ENCODE data around the gene GNB4. TPM values are rescaled to one million over a fixed set of nuclear protein-coding genes. Genes with fewer than 3 reads are reported as not detected.

Gene GNB4
- total RNA-seq, 1 donor from 2014 or later: 85.7 TPM

DNA sequence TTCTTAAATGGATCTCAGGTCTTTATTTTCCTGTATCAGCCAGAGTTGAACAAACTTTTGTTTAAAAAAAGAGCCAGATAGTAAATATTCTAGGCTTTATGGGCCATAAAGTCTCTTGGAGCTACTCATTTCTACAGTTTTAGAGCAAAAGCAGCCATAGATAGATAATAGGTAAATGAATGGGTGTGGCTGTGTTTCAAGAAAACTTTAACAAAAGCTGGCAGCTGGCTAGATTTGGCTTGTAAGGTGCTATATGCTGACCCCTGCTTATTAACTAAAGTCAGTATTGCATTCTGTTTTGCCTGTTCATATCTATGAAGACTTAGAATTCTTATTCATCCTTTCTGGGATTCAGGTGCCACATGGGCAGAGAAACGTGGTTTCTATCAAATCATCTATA lies 74.8 kb downstream of the GNB4 start:
- FAIRE-seq: no peak
- Mint-ChIP-seq H3K27me3 (ENCODE audit: low read depth, unreplicated experiment) (no peaks in the 10 kb centered on the region), H3K4me3 (ENCODE audit: unreplicated experiment) (no peak overlapping the region), H3K36me3 (ENCODE audit: low read depth, unreplicated experiment) (peaks cover 12% of the 10 kb centered on the region), H3K9me3 (ENCODE audit: unreplicated experiment) (no peaks in the 10 kb centered on the region), H3K4me1 (ENCODE audit: low read depth, unreplicated experiment) (no peaks in the 10 kb centered on the region), H3K27ac (ENCODE audit: unreplicated experiment) (no peak overlapping the region)
- H2AFZ ChIP-seq (ENCODE audit: low read depth, low read length): no peak overlapping the region
- TF ChIP-seq, protein P1, sequence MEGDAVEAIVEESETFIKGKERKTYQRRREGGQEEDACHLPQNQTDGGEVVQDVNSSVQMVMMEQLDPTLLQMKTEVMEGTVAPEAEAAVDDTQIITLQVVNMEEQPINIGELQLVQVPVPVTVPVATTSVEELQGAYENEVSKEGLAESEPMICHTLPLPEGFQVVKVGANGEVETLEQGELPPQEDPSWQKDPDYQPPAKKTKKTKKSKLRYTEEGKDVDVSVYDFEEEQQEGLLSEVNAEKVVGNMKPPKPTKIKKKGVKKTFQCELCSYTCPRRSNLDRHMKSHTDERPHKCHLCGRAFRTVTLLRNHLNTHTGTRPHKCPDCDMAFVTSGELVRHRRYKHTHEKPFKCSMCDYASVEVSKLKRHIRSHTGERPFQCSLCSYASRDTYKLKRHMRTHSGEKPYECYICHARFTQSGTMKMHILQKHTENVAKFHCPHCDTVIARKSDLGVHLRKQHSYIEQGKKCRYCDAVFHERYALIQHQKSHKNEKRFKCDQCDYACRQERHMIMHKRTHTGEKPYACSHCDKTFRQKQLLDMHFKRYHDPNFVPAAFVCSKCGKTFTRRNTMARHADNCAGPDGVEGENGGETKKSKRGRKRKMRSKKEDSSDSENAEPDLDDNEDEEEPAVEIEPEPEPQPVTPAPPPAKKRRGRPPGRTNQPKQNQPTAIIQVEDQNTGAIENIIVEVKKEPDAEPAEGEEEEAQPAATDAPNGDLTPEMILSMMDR (IDR thresholded peaks at IDR 0.05; ENCODE audit: insufficient read depth, low read depth, low read length): no peak
- TF ChIP-seq EZH2 (IDR thresholded peaks at IDR 0.05; ENCODE audit: insufficient read depth, low read length): no peak
- H3K36me3 ChIP-seq (ENCODE audit: insufficient read depth, low read length): peaks cover 33% of the 10 kb centered on the region
- no peaks in the 10 kb centered on the region for H3K27me3 ChIP-seq (ENCODE audit: insufficient read depth, low read length)
- H3K4me1 ChIP-seq (ENCODE audit: insufficient read depth, low read length): no peaks in the 10 kb centered on the region
- no peak overlapping the region for H3K27ac ChIP-seq (ENCODE audit: low read depth, low read length)
- DNase-seq (ENCODE audit: low read depth): no peak
- no peak overlapping the region for H3K9ac ChIP-seq (ENCODE audit: low read length)
- H3K4me3 ChIP-seq (ENCODE audit: insufficient read depth, low read depth, low read length): no peak overlapping the region
- H4K20me1 ChIP-seq (ENCODE audit: insufficient read depth, low read length): no peaks in the 10 kb centered on the region
- H3K4me2 ChIP-seq (ENCODE audit: low read length): no peak overlapping the region
- no peaks in the 10 kb centered on the region for H3K79me2 ChIP-seq (ENCODE audit: insufficient read depth, low read length)
- no peaks in the 10 kb centered on the region for H3K9me3 ChIP-seq (ENCODE audit: insufficient read depth, low read depth, low read length)

DNA sequence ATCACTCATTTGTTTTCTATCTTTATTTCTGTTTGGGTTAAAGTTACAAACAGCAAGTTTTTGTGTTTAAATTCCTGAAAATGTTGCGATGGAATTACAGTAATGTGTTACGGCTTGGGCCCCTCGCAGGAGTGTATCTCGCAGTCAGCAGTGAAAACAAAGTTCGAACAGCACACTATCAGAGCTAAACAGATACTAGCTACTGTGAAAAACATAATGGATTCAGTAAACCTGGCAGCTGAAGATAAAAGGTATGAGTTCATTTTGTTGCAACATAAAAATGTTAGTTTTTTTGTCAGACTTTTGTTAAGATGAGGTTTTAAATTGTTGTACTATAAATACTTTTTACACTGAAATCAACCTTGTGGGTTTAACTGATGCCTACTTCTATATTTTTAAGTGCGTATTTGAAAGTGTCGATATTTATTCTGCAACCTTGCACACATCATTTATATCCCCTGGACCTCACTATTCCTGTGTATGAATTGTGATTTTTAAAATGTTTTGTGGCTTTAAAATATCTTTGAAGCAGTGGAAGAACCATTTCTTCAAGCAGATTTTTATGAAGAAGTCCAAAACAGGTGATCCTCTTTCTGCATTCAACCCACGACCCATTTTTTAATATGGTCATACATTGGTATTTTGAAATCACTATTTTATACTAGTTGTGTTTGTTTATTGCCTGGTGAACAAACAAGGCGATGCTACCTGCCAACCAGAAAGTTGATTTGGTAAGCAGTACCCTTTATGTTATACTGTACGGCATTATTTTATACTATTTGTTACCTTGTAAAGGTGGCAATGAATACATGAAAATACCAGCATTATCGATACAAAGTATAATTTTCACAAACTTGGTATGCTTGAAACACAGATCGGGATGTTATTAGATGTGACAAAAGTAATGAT lies 75.9 kb downstream of the GNB4 start:
- Mint-ChIP-seq H3K36me3 (ENCODE audit: low read depth, unreplicated experiment) (peaks cover 12% of the 10 kb centered on the region), H3K4me1 (ENCODE audit: low read depth, unreplicated experiment) (no peaks in the 10 kb centered on the region), H3K9me3 (ENCODE audit: unreplicated experiment) (no peaks in the 10 kb centered on the region), H3K27ac (ENCODE audit: unreplicated experiment) (no peak overlapping the region), H3K4me3 (ENCODE audit: unreplicated experiment) (no peak overlapping the region), H3K27me3 (ENCODE audit: low read depth, unreplicated experiment) (no peaks in the 10 kb centered on the region)
- DNase-seq (ENCODE audit: low read depth) (no peak), FAIRE-seq (no peak)
- H3K79me2 ChIP-seq (ENCODE audit: insufficient read depth, low read length): no peaks in the 10 kb centered on the region
- no peaks in the 10 kb centered on the region for H3K27me3 ChIP-seq (ENCODE audit: insufficient read depth, low read length)
- no peaks in the 10 kb centered on the region for H3K9me3 ChIP-seq (ENCODE audit: insufficient read depth, low read depth, low read length)
- TF ChIP-seq EZH2 (IDR thresholded peaks at IDR 0.05; ENCODE audit: insufficient read depth, low read length): no peak
- TF ChIP-seq, protein P1 (IDR thresholded peaks at IDR 0.05; ENCODE audit: insufficient read depth, low read depth, low read length): no peak
- no peak overlapping the region for H3K4me2 ChIP-seq (ENCODE audit: low read length)
- H3K4me1 ChIP-seq (ENCODE audit: insufficient read depth, low read length): no peaks in the 10 kb centered on the region
- H2AFZ ChIP-seq (ENCODE audit: low read depth, low read length): no peak overlapping the region
- no peak overlapping the region for H3K4me3 ChIP-seq (ENCODE audit: insufficient read depth, low read depth, low read length)
- no peak overlapping the region for H3K27ac ChIP-seq (ENCODE audit: low read depth, low read length)
- H4K20me1 ChIP-seq (ENCODE audit: insufficient read depth, low read length): no peaks in the 10 kb centered on the region
- peaks cover 31% of the 10 kb centered on the region for H3K36me3 ChIP-seq (ENCODE audit: insufficient read depth, low read length)
- no peak overlapping the region for H3K9ac ChIP-seq (ENCODE audit: low read length)

DNA sequence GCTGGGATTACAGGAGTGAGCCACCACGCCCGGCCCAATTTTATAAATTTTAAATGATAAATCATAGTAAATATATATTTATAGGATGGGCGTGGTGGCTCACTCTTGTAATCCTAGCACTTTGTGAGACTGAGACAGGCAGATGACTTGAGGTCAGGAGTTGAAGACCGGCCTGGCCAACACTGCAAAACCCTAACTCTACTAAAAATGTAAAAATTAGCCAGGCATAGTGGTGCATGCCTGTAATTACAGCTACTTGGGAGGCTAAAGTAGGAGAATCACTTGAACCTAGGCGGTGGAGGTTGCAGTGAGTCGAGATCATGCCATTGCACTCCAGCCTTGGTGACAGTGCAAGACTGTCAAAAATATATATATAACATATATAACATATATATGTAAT lies 77.3 kb downstream of the GNB4 start:
- no peaks in the 10 kb centered on the region for H4K20me1 ChIP-seq (ENCODE audit: insufficient read depth, low read length)
- H3K27me3 ChIP-seq (ENCODE audit: insufficient read depth, low read length): no peaks in the 10 kb centered on the region
- no peak overlapping the region for H3K27ac ChIP-seq (ENCODE audit: low read depth, low read length)
- no peak overlapping the region for H2AFZ ChIP-seq (ENCODE audit: low read depth, low read length)
- no peaks in the 10 kb centered on the region for H3K4me1 ChIP-seq (ENCODE audit: insufficient read depth, low read length)
- FAIRE-seq: no peak
- Mint-ChIP-seq H3K9me3 (ENCODE audit: unreplicated experiment) (no peaks in the 10 kb centered on the region), H3K27ac (ENCODE audit: unreplicated experiment) (no peak overlapping the region), H3K36me3 (ENCODE audit: low read depth, unreplicated experiment) (peaks cover 6% of the 10 kb centered on the region), H3K4me1 (ENCODE audit: low read depth, unreplicated experiment) (no peaks in the 10 kb centered on the region), H3K27me3 (ENCODE audit: low read depth, unreplicated experiment) (no peaks in the 10 kb centered on the region), H3K4me3 (ENCODE audit: unreplicated experiment) (no peak overlapping the region)
- H3K9me3 ChIP-seq (ENCODE audit: insufficient read depth, low read depth, low read length): no peaks in the 10 kb centered on the region
- DNase-seq (ENCODE audit: low read depth): no peak
- H3K4me2 ChIP-seq (ENCODE audit: low read length): no peak overlapping the region
- peaks cover 26% of the 10 kb centered on the region for H3K36me3 ChIP-seq (ENCODE audit: insufficient read depth, low read length)
- no peak overlapping the region for H3K4me3 ChIP-seq (ENCODE audit: insufficient read depth, low read depth, low read length)
- no peak for TF ChIP-seq EZH2 (IDR thresholded peaks at IDR 0.05; ENCODE audit: insufficient read depth, low read length)
- TF ChIP-seq, protein P1 (IDR thresholded peaks at IDR 0.05; ENCODE audit: insufficient read depth, low read depth, low read length): no peak
- H3K79me2 ChIP-seq (ENCODE audit: insufficient read depth, low read length): no peaks in the 10 kb centered on the region
- no peak overlapping the region for H3K9ac ChIP-seq (ENCODE audit: low read length)

All from astrocyte (in vitro differentiated cells and primary cell).